NCI-H1436 treated with DMSO at 0.1 percent for 48 hours (cell line): ENCODE results near the gene RERE.

Experiments
- DNase-seq: peaks from one replicate; lab custom pipeline; 2025; lab: John Stamatoyannopoulos, UW

Gene RERE

GRCh38 chr1:8404460-8405370 lies 412.7 kb downstream of the RERE start:
- DNase-seq: no peak

- no peak for DNase-seq
These were observed 415.2 kb downstream of the RERE start for GRCh38 chr1:8402109-8402710.

- DNase-seq: no peak
These were observed 418.8 kb downstream of the RERE start for GRCh38 chr1:8398677-8399076.

GRCh38 chr1:8398086-8398485 lies 419.4 kb downstream of the RERE start:
- DNase-seq: no peak

- DNase-seq: no peak
These were observed 419.9 kb downstream of the RERE start for GRCh38 chr1:8397511-8397910.

GRCh38 chr1:8396786-8397406 lies 420.5 kb downstream of the RERE start:
- DNase-seq: no peak

- no peak for DNase-seq
These were observed 421.2 kb downstream of the RERE start for GRCh38 chr1:8396083-8396785.

- no peak for DNase-seq
These were observed 422.0 kb downstream of the RERE start for GRCh38 chr1:8395433-8395866.

GRCh38 chr1:8394456-8395321 lies 422.8 kb downstream of the RERE start:
- DNase-seq: no peak

GRCh38 chr1:8392522-8392921 lies 424.9 kb downstream of the RERE start:
- DNase-seq: no peak

- DNase-seq: no peak
These were observed 426.7 kb downstream of the RERE start for GRCh38 chr1:8390707-8391106.

- no peak for DNase-seq
These were observed 427.4 kb downstream of the RERE start for GRCh38 chr1:8389958-8390535.

GRCh38 chr1:8388732-8389562 lies 428.5 kb downstream of the RERE start:
- DNase-seq: no peak

- no peak for DNase-seq
These were observed 431.2 kb downstream of the RERE start for GRCh38 chr1:8386247-8386646.

- no peak for DNase-seq
These were observed 432.9 kb downstream of the RERE start for GRCh38 chr1:8384577-8384976.

GRCh38 chr1:8384088-8384487 lies 433.4 kb downstream of the RERE start:
- DNase-seq: no peak

- no peak for DNase-seq
These were observed 434.6 kb downstream of the RERE start for GRCh38 chr1:8382608-8383505.

- DNase-seq: no peak
These were observed 435.4 kb downstream of the RERE start for GRCh38 chr1:8382051-8382505.

- no peak for DNase-seq
These were observed 435.8 kb downstream of the RERE start for GRCh38 chr1:8381618-8382017.
